IPS DF 4.7 (cell line): ENCODE results near the gene DPEP2.
"Not testable (repeated sequence)": the region's sequence is repeated elsewhere in the genome, so short reads cannot be mapped to it uniquely, and the experiment has no call there.

Experiments
- DNase-seq: peaks from one replicate; pipeline ENCODE4 v3.0.0-alpha.2; 2013; ENCODE audit warnings: low spot score; ENCODE audit errors: extremely low read depth

DPEP2 gene, protein sequence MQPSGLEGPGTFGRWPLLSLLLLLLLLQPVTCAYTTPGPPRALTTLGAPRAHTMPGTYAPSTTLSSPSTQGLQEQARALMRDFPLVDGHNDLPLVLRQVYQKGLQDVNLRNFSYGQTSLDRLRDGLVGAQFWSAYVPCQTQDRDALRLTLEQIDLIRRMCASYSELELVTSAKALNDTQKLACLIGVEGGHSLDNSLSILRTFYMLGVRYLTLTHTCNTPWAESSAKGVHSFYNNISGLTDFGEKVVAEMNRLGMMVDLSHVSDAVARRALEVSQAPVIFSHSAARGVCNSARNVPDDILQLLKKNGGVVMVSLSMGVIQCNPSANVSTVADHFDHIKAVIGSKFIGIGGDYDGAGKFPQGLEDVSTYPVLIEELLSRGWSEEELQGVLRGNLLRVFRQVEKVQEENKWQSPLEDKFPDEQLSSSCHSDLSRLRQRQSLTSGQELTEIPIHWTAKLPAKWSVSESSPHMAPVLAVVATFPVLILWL

DNA sequence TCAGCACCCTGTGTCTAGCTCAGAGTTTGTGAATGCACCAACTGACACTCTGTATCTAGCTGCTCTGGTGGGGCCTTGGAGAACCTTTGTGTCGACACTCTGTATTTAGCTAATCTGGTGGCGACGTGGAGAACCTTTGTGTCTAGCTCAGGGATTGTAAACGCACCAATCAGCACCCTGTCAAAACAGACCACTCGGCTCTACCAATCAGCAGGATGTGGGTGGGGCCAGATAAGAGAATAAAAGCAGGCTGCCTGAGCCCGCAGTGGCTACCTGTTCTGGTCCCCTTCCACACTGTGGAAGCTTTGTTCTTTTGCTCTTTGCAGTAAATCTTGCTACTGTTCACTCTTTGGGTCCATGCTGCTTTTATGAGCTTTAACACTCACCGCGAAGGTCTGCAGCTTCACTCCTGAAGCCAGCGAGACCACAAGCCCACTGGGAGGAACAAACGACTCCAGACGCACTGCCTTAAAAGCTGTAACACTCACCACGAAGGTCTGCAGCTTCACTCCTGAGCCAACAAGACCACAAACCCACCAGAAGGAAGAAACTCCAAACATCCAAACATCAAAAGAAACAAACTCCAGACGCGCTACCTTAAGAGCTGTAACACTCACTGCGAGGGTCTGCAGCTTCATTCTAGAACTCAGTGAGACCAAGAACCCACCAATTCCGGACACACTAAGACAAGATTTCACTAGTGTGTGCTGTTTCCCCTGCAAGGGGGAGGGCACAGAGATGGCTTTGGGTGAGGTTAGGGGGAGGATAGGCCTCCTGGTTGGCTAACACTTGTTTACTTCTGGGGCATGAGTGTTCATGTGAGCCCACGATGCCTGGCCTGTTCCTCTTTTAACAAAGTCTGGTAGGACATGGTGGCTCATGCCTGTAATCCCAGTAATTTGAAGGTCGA lies at the start of gene DPEP2:
DPEP2 (minus strand) TSS at position 706 of the 910 bp plus-strand sequence. CDS start 6,272 bp downstream, outside the sequence.
- not testable (repeated sequence) for DNase-seq

DNA sequence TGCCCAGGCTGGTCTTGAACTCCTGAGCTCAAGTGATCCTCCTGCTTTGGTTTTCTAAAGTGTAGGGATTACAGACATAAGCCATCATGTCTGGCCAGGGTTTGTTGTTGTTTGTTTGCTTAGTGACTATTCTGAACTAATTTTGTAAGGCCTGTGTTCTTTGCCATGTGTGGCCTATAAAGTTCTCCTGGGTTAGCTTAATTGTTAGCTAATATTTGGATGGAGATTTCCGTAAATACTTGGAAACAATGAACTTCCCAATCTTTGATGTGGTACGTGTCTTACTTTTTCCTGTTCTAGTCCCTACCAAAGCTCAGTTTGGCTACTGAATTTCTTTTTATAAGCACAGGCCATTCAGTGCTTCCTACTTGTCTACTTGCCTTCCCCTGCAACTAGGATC lies 48.7 kb upstream of the DPEP2 start:
- no peak for DNase-seq

DNA sequence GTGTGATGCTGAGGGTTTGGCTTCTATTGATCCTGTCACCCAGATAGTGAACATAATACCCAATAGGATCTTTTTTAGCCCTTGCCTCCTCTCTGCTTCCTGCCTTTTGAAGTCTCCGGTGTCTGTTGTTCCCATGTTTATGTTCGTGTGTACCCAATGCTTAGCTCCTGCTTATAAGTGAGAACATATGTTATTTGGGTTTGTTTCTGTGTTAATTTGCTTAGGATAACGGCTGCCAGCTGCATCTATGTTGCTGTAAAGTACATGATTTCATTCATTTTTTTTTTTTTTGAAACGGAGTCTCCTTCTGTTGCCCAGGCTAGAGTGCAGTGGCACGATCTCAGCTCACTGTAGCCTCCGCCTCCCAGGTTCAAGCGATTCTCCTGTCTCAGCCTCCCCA lies 46.8 kb upstream of the DPEP2 start:
- DNase-seq, result no peak

DNA sequence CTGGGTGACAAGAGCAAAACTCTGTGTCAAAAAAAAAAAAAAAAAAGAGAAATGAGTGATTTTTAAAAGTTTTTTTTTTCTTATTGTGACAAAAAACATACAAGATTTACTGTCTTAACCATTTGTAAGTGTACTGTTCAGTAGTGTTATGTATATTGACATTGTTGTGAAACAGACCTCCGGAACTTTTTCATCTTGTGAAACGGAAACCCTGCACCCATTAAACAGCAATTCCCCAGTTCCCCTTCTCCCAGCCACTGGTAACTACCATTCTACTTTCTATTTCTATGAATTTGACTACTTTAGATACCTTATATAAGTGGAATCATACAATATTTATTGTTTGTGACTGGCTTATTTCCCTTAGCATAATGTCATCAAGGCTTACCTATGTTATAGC lies 42.5 kb upstream of the DPEP2 start:
- DNase-seq, result no peak

DNA sequence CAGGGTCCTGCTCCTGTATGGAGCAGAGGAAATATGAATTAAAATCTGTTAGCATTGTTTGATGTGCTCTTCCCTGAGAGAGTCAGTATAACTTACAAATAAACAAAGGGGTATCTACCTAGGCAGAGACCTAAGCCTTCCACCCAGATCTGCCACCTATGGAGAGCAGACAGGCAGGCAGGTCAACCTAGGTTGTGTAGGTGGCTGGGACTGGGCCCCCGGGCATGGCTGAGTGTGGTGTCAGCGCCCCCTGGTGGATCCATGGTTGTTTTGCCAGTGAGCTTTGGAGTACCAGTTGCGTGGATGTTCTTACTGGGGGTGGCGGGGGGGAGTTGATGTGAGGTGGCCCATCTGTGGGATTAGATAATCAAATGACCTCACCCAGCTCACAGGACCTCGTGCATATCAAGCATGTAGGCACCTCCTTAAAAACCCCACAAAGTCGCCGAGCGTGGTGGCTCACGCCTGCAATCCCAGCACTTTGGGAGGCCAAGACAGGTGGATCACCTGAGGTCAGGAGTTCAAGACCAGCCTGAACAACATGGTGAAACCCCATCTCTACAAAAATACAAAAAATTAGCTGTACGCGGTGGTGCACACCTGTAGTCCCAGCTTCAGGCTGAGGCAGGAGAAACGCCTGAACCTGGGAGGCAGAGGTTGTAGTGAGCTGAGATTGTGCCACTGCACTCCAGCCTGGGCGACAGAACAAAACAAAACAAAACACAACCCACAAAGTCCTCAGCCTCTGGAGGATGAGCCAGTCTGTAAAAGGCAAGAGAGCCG lies 41.4 kb upstream of the DPEP2 start:
- peak; percentile 51 for DNase-seq

- DNase-seq, result no peak
Observed at GRCh38 chr16:68037841-68038597, 38.7 kb upstream of the DPEP2 start.

DNA sequence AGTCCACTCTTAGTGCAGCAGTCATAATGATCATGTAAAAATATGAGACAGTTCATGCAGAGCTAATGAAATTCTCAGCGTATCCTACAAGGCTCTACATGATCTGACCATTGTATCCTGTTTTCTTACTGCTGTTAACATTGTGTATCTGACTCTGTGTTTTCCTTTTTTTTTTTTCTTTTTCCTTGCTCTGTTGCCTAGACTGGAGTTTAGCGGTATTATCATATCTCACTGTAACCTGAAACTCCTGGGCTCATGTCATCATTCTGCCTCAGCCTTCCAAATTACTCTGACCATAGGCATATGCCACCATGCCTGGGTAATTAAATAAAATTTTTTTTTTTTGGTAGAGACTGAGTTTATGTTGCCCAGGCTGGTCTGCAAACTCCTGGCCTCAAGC lies 35.9 kb upstream of the DPEP2 start:
- no peak for DNase-seq

DNA sequence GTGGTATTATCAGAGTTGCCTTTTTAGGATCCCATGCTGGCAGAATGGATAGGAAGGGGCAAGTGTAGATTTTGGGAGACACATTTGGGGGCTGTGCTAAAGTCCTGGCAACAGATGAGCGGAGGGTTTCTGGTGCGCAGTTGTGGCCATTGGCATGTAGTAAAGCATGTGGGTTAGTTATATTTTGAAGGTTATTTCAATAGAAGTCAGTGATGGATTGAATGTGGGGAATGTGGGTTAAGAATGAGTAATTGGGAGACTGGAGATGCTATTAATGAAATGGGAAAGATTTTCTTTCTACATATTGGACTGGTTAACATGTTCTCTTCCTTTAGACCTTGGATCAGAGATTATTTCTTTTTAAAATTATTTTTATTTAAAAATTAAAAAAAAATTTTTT lies 33.8 kb upstream of the DPEP2 start:
- DNase-seq, result no peak

- DNase-seq, result no peak
Observed at GRCh38 chr16:68031951-68032350, 32.7 kb upstream of the DPEP2 start.

- DNase-seq, result not testable (repeated sequence)
Observed at GRCh38 chr16:68030108-68030507, 30.8 kb upstream of the DPEP2 start.

- DNase-seq, result no peak
Observed at GRCh38 chr16:68028996-68029395, 29.7 kb upstream of the DPEP2 start.

DNA sequence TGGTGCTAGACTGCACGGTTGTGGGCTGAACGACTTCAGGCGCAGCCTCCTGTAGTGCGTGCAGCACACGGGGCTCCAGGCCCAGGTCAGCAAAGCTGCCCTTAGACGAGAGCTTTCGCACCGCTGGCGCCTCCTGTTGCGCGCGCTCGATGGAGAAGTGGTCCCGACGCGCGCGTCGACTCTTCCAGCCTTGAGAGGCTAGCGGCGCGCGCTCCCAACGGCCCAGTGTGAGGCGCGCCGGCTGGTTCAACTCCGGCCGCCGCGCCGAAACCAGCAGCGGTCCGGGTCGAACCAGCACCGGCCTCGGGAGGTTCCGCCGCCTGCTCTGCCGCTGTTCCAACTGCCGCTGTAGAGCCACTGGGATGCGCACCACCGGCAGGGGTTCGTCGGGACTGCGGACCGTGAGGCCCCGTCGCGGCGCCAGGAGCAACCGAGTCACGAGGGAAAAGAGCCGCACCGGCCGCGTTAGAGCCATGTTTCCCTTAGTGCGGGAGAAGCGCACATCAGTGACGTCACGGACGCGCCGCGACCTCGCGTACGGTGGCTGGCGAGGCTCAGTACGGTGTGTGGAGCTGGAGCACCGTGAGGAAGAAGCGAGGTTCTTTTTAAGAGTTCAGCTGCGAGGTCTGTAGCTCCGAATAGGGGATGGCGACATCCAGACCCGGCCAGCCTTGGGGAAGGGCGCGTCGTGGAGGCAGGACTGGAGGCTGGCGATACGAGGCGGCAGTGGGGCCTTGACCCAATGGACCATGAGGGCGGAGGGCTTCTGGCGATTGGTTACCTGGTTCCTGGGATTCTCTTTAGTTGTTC lies 23.6 kb upstream of the DPEP2 start, which contains the start of the genes DDX28 and DUS2:
DDX28 (minus strand) TSS at position 505 of the 810 bp plus-strand sequence; CDS start at position 475, 30 bp downstream.
DUS2 (plus strand) TSS at position 557 of the 810 bp plus-strand sequence. CDS start 14,740 bp downstream, outside the sequence.
- DNase-seq, result peak; percentile 84

- DNase-seq, result no peak
Observed at GRCh38 chr16:68022278-68022727, 23.0 kb upstream of the DPEP2 start.

DNA sequence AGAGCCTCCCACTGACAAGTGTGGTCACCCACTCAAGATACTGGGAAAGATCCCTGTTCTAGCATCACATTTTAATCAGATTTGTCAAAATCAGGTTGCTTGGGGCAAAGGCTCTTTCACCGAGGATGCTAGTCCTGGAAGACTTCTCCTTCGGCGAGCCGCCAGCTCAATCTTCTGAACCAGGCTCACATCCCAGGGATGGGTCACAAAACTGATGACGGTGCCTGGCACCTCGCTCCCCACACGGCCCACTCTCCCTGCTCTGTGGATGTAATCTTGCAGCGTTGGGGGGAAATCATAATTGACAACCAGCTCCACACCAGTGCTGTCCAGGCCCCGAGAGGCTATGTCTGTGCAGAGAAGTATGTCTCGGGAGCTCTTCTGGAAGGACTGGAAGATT lies 22.2 kb upstream of the DPEP2 start:
- DNase-seq, result no peak

DNA sequence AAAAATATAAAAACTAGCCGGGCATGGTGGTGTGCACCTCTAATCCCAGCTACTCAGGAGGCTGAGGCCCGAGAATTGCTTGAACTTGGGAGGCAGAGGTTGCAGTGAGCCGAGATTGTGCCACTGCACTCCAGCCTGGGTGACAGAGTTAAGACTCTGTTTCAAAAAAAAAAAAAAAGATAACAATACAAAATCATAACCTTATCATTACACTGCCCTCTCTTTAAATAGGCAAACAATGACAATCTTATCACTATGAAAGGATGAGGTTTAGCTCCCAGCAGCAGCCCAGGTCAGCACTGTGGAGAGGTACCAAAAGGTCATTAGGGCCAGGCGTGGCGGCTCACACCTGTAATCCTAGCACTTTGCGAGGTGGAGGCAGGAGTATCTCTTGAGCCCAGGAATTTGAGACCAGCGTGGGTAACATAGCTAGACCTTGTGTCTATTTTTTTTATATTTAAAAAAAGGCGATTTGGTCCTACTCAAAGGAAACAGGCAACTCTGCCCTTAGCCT lies 19.9 kb upstream of the DPEP2 start:
- DNase-seq, result no peak

- no peak for DNase-seq
Observed at GRCh38 chr16:68015681-68016080, 16.4 kb upstream of the DPEP2 start, which contains the start of gene DPEP2NB. Gene DPEP2NB, minus strand, starts transcription at chr16:68015911. Its CDS starts 141 bp downstream, at chr16:68015770.

DNA sequence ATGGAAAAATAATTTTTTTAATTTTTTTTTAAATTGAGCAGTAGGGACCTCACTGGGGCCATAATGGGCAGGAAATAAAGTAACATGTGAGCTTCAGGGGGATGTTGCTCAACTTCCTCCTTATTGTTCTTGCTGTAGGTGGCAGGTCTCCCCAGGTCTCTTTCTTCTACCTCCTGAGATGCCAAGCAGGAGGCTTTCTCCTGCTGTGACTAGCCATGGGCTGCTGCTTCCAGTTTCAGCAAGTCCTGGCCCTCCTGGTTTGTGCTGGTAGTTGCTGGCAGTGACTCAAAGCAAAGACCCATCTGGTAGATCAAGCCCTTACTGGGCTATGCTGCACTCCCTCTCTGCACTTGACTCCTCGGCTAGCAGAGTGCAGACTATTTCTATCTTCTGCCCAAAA lies 14.2 kb upstream of the DPEP2 start:
- no peak for DNase-seq

DNA sequence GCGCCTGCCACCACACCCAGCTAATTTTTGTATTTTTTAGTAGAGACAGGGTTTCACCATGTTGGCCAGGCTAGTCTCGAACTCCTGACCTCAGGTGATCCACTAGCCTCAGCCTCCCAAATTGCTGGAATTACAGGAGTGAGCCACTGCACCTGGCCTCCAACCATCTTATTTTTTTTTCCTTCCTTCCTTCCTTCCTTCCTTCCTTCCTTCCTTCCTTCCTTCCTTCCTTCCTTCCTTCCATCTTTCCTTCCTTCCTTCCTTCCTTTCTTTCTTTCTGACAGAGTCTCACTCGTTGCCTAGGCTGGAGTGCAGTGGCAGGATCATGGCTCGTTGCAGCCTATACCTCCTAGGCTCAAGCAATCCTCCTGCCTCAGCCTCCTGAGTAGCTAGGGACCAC lies 10.6 kb upstream of the DPEP2 start:
- not testable (repeated sequence) for DNase-seq

- DNase-seq, result no peak
Observed at GRCh38 chr16:68009157-68009735, 10.0 kb upstream of the DPEP2 start.
